Neutrophil (primary cell): Measurements from ENCODE around the gene GLRA3.

Experiments used
- H3K27ac ChIP-seq: fragments of 200-600 bp; sonication (generic); 2 replicates; pipeline ENCODE4 v1.5.1; 2016; ENCODE audit warnings: mild to moderate bottlenecking, moderate library complexity
- H3K27me3 ChIP-seq: fragments of 200-600 bp; sonication (generic); 2 replicates; pipeline ENCODE4 v1.6.0; 2016; ENCODE audit warnings: mild to moderate bottlenecking
- H3K36me3 ChIP-seq: fragments of 200-600 bp; sonication (generic); 2 replicates; pipeline ENCODE4 v1.5.1; 2017
- H3K4me1 ChIP-seq, 2 experiments: fragments of 200-600 bp in 1 of 2; sonication (generic) in 1 of 2; 1 replicate in 1 of 2; 2 replicates in 1 of 2; pipeline versions ENCODE4 v1.5.1 to v1.6.1; 2013 to 2016; ENCODE audit warnings: low read depth in 1 of 2, low read length in 1 of 2, mild to moderate bottlenecking in 1 of 2, moderate library complexity in 1 of 2; ENCODE audit not compliant: control insufficient read depth in 1 of 2, insufficient read depth in 1 of 2
- H3K4me3 ChIP-seq, 2 experiments: fragments of 200-600 bp in 1 of 2; sonication (generic) in 1 of 2; 1 replicate in 1 of 2; 2 replicates in 1 of 2; pipeline ENCODE4 v1.5.1; 2013 to 2016; ENCODE audit warnings: low read depth in 1 of 2, low read length in 1 of 2, mild to moderate bottlenecking in 1 of 2, moderate library complexity in 1 of 2
- H3K9me3 ChIP-seq: fragments of 200-600 bp; sonication (generic); 2 replicates; pipeline ENCODE4 v1.5.1; 2016
- CTCF ChIP-seq: fragments of 200-600 bp; sonication (generic); IDR thresholded peaks from 2 replicates; pipeline ENCODE4 v1.5.1; 2016; ENCODE audit warnings: antibody characterized with exemption

Gene GLRA3

GRCh38 chr4:174775366-174775765 is 53.7 kb downstream of the GLRA3 start:
- no peak overlapping the region for H3K4me3 ChIP-seq
- no peak for TF ChIP-seq CTCF
- H3K9me3 ChIP-seq = no peaks in the 10 kb centered on the region
- no peaks in the 10 kb centered on the region for H3K27me3 ChIP-seq
- no peaks in the 10 kb centered on the region for H3K36me3 ChIP-seq
- H3K4me1 ChIP-seq = no peaks in the 10 kb centered on the region
- no peak overlapping the region for H3K27ac ChIP-seq

- Histone ChIP-seq H3K36me3 (no peaks in the 10 kb centered on the region), H3K9me3 (no peaks in the 10 kb centered on the region), H3K4me3 (no peak overlapping the region), H3K27me3 (no peaks in the 10 kb centered on the region), H3K4me1 (no peaks in the 10 kb centered on the region), H3K27ac (no peak overlapping the region)
- no peak for TF ChIP-seq CTCF
Observed at GRCh38 chr4:174764105-174764729, 64.8 kb downstream of the GLRA3 start.

DNA sequence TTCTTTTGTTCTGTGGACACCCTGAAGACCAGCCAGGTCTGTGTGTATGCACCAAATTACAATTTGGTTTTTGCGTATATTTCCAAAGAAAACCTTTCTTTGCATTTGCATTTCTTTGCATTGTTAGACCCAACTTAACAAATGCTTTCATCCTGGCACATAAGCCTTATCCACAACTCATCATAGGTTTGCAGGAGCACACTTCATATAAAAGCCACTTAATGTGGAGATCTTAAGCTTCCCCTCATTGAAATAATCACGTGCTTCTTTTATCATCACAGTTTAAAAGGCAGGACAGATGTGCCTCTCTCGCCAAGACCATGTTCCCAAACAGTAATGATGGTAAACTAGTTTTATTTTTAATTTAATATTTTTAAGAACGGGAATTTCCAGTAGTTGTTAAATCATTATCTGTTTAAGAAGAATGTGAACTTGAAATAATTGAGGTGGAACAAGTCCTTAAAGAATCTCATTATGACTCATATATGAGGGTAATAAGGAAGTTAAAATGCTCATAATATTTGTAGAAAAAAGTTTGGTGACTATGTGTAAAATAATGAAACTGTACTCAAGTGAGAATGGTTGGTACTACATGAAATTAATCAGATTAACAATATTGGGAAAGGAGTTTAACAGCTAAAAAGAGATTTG is 65.5 kb downstream of the GLRA3 start:
- Histone ChIP-seq H3K4me3 (no peak overlapping the region), H3K9me3 (no peaks in the 10 kb centered on the region), H3K4me1 (no peaks in the 10 kb centered on the region), H3K36me3 (no peaks in the 10 kb centered on the region), H3K27me3 (no peaks in the 10 kb centered on the region), H3K27ac (no peak overlapping the region)
- no peak for TF ChIP-seq CTCF

DNA sequence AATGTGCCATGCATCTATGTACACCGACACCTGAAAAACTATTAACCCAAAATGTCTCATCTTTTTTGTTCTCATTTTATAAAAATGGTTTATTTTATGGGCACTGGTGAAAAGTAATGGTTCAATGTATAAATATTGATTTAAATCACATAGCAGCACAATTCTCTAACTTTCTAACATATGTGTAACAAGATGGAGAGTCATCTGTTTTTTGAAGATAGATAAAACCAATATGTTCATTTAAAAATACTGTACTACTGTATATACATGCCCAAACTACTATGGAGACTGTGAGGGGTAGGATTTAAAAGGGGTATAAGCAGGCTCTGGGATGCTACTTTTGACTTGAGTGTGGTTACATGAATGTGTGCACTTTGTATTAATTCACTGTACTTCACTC is 67.6 kb downstream of the GLRA3 start:
- H3K4me1 ChIP-seq = no peaks in the 10 kb centered on the region
- H3K9me3 ChIP-seq = no peaks in the 10 kb centered on the region
- no peaks in the 10 kb centered on the region for H3K27me3 ChIP-seq
- no peak overlapping the region for H3K27ac ChIP-seq
- no peak overlapping the region for H3K4me3 ChIP-seq
- no peak for TF ChIP-seq CTCF
- H3K36me3 ChIP-seq = no peaks in the 10 kb centered on the region

GRCh38 chr4:174757736-174758135 is 71.3 kb downstream of the GLRA3 start:
- Histone ChIP-seq H3K36me3 (no peaks in the 10 kb centered on the region), H3K9me3 (no peaks in the 10 kb centered on the region), H3K4me3 (no peak overlapping the region), H3K27ac (no peak overlapping the region), H3K27me3 (no peaks in the 10 kb centered on the region), H3K4me1 (no peaks in the 10 kb centered on the region)
- no peak for TF ChIP-seq CTCF
